SK-N-MC (cell line): ENCODE measurements around the gene TMEM69.
"Not testable (repeated sequence)": the region's sequence is repeated elsewhere in the genome, so short reads cannot be mapped to it uniquely, and the experiment has no call there.

Experiments
- EZH2 ChIP-seq: fragments of 200-600 bp; sonication (generic); IDR thresholded peaks from one replicate; pipeline ENCODE4 v1.6.1; 2017; ENCODE audit warnings: antibody characterized with exemption
- POLR2AphosphoS5 ChIP-seq: IDR thresholded peaks from 2 replicates; pipeline ENCODE4 v1.6.1; 2012; ENCODE audit warnings: mild to moderate bottlenecking, low read depth, low read length, borderline replicate concordance

GRCh38 chr1:45717386-45717785 is 29.4 kb downstream of the TMEM69 start:
- not testable (repeated sequence) for TF ChIP-seq POLR2AphosphoS5, EZH2
